COR-L47 (cell line): ENCODE data around the gene SC5D.

Source experiments
- DNase-seq: peaks from one replicate; lab custom pipeline; 2025; lab: John Stamatoyannopoulos, UW

Gene SC5D, protein sequence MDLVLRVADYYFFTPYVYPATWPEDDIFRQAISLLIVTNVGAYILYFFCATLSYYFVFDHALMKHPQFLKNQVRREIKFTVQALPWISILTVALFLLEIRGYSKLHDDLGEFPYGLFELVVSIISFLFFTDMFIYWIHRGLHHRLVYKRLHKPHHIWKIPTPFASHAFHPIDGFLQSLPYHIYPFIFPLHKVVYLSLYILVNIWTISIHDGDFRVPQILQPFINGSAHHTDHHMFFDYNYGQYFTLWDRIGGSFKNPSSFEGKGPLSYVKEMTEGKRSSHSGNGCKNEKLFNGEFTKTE

DNA sequence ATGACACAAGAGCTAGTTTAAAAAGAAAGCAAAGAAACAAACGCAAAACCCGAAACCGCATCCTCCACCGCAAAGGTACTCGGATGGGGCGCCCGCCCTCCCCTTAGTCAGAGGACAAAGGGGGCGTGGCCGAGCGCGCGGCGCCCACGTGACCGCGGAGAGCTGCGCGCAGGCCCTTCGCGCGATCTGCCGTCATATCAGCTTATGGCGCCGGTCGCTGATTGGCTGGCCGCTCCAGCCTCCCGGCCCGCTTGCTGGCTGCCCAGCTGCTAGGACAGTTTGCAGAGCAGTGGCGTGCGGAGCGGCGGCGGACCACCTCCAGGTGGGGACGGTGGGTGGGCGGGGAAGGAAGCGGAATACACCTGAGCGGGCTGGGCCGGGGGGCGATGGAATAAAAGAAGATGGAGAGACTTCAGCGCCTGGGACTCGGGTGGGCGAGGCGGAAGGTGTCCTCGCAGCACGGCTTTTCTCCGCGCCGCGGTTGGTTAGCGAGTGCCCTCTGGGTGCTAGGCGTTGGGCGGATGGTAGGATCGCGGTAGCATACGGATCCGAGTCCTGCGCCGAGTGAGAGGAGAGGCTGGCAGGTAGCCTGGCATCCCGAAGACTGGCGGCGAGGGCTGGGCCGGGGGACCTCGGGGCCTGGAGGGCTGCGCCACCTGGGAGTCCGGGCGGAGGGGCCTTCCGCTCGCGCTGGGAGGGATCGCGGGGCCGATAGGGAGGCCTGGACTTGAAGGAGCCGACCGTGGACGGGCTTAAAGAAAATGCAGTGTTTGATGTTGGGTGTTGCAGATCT, at the start of gene SC5D:
SC5D (plus strand) TSS at position 277 of the 793 bp plus-strand sequence. CDS start 10,605 bp downstream, outside the sequence.
- peak; percentile 95 for DNase-seq

DNA sequence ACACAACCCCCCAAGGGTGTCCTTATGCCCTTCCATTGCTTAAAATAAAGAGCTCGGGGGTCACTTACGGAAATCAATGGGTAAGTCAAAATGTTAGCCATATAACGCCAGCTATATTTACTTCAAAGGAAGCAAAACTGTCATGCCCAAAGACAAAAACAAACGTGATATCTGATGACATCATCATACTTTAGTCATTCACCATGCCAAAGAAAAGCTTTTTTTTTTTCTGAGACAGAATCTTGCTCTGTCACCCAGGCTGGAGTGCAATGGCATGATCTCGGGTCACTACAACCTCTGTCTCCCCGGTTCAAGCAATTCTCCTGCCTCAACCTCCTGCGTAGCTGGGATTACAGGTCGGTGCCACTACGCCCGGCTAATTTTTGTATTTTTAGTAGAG, 47.7 kb upstream of the SC5D start:
- DNase-seq = no peak

DNA sequence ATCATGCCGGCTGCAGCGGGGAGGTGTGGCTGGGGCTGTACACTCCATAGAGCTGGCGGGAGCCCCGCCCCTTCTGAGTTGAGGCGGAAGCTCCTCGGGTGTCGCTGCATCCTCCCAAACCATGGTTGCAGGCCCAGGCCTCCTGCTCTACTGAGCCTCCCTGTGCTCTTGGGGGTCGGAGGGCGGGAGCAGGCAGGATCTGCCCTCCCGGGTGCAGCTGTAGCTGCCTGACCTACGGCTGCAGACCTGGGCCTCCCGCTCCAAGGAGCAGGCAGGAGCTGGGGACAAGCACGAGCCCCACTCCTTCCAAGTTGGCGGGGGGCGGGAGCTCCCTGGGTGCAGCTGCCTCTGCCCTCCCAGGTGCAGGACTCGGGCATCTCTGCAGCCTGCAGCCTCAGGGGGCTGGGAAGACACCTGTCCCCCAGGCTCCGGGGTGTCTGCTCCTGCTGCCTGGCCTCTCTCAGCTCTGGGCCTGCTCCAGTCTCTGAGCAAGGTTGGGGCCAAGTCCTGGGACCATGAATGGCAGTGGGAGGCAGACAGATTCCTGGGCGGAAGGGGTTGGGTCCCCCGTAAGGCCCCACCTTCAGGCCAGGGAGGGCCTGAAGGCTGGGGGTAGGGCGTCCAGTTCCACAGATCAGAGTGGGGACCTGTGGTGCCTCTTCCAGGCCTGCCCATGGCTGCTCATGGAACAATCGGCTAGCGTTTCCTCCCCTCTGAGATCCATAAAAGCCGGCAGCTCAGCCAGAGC, 46.4 kb upstream of the SC5D start:
- no peak for DNase-seq

DNA sequence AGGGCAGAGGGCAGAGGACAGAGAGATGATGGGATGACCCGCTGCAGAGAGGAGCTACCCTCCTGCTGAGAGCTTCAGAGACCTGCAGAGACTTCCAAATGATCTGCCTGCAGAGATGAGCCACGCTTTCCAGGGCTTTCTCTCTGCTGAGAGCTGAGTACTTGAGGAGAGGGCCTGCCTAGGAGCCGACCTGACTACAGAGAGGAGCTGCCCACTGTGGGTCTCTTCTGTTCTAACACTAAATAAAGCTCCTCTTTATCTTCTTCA, 45.9 kb upstream of the SC5D start:
- DNase-seq = no peak

DNA sequence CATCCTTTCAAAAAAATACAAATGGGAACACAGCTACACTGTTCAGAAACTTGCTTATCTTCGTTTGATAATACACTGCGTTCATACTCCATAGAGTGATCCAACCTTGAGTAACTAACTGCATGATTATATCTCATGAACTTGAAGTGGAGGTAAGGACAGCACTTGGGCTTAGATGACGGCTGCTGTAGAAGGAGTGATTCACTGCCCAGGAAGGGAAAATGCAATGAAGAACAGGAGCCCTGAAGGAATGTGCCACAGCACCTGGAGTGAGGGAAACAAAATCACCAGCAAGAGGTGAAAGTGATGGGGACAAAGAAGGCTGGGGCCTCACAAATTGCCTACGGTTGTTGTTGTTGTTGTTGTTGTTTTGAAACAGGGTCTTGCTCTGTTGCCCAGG, 44.1 kb upstream of the SC5D start:
- no peak for DNase-seq

DNA sequence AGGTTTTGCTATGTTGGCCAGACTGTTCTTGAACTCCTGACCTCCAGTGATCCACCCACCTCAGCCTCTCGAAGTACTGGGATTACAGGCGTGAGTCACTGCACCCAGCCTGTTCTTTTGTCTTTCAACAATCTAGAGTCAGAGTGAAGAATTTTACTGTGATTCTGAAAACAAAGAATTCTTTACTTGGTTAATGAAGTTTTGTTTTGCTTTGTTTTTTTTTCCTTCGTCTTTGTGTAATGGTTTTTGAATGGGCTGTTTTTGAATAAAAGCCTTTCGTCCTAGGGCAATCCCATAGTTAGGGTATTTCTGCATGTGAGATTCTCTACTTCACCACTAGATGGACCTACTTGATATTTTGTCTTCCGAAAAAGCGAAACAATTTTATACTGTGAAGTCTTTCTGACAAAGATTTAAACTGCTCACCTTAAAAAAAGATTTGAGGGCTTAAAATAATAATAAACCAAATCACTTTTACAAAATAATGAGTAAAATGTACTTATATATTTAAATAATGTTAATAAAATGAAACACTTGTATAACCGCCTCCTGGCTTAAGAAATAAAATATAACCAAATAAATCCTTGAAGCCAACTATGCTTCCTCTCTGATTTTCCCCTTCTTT, 43.4 kb upstream of the SC5D start:
- DNase-seq = no peak

DNA sequence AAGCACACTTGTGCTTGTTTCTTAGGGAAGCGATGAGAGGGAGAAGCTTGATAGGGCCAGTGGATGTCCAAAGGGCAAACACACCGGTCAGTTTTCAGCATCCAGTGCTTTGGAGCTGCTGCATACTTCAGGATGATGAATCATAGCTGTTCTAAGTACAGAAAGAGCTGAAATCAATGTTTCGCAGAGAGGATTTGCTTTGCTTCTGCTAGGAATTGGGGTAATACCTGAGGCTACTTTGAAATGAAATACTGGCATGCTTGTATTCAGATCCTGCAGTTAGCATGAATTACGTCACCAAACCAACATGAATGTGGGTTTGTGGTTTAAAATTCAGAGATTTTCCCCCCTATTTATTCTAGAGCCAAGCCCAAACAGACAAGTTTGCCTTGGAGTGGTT, 41.7 kb upstream of the SC5D start:
- DNase-seq = no peak

DNA sequence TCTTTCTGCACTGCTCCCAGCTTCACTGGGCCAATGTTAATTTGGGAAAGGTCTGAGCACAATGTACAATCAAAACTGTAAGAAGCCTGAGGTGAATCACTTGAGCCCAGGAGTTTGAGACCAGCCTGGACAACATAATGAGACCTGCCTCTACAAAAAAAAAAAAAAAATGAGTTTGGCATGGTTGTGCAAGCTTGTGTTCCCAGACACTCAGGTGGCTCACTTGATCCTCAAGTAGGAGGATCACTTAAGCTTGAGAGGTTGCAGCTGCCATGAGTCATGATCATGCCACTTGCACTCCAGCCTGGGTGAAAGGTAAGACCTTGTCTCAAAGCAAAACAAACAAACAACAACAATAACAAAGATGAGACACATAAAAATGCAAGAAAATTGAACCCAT, 38.6 kb upstream of the SC5D start:
- DNase-seq = no peak

DNA sequence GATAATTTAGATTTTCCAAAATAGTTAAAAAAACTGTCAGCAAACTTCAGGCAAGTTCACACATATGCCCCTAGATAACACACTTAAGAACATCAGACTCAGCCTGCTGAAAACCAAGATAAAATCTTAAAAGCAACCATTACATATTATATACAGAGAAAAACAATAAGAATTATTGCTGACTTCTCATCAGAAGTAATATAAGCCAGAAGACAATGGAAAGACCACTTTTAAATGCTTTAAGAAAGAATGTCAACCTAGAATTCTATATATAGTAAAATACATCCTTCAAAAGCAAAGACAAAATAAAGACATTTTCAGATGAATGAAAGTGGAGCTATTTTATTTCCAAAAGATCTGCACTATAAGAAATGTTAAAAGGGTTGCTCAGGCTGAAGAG, 37.8 kb upstream of the SC5D start:
- DNase-seq = no peak

DNA sequence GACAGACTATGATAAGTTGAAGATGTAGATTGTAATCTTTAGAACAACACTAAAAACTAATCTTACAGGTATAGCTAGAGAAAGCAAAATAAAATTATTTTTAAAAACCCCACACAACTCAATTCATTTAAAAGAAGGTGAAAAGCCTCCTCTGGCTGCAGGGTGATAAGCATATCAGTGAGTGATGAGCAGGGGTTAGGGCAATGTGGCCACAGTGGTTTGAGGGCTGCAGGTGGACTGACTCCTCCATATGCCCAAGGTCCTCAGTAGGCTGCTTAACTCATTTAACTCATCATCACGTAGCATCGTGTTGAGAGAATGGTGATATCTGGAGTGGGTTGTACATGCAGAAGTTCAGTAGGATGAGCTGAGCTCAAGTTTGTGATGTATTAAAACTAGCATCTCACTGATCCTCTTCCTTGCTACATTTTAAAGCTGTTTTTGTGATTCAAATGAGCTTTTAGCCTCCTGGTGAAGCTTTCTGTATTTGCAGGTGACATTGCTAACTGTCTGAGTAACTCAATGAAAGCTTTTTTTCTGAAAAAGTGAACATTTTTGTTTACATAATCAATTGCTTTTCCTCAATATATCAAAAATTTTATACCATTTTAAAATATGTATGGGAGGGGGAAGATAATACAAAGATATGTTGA, 37.0 kb upstream of the SC5D start:
- DNase-seq = no peak

DNA sequence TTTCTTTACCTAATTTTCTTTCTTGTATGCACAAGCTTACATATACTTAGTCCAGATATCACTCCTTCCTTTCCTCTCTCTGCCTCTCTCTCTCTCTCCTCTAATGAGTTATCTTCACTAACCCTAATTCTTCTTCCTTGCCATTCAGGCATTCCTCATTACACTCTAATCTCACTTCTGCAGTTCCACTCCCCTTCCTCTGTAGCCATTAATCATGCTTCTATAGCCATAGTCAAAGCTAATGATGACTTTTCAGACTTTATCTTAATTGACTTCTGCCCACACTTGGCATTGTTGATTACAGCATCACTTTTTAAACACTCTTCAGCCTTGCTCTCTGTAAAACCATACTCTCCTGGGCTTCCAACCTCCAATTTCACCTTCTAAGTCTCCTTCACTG, 35.3 kb upstream of the SC5D start:
- DNase-seq = no peak

DNA sequence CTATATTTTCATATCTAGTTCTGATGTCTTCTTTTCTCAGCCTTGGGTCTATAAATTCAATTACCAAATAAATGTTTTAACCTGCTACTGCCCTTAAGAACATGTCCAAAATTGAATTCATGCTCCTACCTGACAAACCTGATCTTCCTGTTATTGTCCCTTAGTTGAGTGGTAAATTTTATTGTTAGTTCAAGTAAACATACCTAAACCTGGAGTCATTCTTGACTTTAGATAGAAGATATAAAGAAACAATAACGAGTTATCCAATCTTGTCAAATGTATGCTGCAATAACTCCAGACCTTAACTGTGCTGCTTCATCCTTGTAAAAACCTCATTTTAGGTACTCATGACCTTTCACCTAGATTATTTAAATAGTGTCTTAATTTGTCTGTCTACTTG, 34.6 kb upstream of the SC5D start:
- DNase-seq = no peak

DNA sequence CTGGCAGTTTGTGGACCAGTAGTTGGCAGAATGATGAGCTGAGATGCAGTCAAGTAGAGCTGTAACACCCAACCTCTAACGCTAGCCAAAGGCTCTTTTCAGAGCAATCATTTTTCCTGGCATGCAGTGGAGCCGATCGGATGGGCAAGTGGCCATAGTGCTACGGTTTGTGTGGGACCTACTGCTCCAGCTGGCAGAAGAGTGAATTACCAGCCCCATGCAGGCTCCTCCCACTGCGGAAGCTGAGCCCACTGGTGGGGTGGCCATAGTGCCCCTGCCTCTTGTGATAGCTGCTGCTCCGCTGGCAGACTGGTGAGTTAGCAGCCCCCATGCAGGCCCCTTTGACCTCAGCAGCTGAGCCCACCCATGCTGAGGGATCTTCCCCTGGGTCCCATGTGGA, 27.0 kb upstream of the SC5D start:
- DNase-seq = no peak

DNA sequence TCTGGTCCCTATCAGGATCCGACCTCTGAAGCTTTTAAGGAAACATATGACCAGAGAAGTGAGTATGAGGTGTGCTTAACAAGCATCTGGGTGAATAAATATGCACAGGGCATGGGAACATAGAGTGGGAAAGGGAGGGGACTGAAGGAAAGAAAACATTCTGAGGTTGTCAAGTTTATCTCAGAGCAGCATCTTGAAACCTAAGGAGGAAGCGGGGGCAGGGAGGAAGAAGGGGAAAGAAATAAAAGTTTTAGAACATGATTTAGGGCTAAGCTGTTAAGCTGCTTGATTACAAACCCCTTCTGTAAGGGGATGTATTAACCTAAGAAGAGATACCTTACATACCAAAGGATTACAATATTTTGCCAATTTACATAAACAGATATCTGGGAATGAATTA, 24.0 kb upstream of the SC5D start:
- no peak for DNase-seq

DNA sequence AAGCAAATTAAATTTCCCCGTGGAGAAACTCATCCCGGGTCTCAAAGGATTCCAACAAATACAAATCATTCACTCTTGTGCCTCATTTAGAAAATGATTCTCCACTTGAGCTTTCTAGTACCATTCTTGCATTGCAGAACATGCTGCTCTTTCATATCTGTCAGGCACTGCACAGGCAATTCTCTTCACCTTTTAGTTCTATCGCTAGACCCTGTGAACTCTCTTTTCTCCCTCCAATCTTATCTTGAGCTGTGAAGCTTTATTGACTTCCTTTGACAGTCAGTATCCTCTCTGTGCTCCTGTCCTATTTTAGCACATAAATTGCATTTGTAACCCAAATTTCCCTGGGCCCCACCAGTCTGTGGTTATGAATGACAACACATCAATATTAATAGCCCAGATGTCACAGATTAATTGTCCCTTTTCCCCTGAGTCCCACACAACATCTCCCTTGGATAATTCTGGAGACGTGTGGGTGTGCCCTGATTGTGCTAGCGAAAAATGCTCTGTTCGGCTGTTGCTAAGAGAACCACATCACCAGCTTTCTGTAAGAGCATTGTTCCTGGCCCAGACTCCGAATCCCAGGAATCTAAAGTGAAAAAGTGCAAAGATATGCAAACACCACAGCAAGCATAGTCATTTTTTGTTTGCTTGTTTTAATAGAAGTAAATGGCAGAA, 22.4 kb upstream of the SC5D start:
- no peak for DNase-seq

DNA sequence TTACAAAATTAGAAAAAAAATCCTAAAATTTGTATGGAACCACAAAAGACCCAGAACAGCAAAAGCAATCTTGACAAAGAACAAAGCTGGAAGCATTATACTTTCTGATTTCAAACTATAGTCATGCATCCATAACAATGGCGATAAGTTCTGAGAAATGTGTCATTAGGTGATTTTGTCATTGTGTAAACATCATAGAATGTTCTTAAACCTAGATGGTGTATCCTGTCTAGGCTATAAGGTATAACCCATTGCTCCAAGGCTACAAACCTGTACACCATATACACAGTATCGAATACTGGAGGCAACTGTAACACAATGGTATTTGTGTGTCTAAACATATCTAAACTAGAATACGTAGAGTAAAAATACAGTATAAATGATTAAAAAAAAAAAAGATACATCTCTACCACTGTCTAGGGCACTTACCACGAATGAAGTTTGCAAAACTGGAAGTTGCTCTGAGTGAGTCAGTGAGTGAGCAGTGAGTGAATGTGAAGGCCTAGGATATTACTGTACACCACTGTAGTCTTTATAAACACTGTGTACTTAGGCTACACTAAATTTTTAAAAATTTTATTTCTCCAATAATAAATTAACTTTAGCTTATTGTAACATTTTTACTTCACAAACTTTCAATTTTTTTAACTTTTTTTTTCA, 18.1 kb upstream of the SC5D start:
- no peak for DNase-seq

DNA sequence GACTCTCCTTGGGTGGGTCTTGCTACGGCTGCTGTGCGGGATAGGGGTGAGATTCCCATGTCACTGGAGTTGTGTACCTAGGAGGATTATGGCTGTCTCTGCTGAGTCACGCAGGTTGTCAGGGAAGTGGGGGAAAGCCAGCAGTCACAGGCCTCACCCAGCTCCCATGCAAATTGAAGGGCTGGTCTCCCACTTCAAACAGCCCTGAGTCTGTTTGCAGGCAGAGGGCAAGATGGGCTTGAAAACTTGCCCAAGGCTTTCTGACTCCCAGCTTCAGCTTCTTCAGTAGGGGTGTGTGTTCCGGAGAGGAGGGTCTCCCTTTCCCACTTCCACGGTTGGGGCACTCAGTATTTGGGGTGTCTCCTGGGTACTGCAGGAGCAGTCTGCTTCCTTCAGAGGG, 10.9 kb upstream of the SC5D start:
- no peak for DNase-seq

DNA sequence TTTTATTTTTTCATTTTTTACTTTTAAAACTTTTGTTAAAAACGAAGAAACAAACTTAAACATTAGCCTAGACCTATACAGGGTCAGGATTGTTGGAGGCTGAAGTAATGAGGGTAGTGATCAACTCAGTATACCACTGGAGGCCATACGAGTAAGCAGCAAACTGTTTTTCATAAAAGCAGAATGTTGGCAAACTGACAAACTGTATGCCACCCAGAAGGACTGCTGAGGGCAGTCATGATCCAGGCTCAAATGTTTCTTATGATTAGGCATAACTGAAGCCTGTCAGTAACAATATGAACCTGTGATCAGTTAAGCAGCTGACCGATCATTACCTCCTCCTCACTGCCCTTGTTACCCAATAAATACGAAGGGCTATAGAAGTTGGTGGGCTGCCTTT, 10.2 kb upstream of the SC5D start:
- peak; percentile 10 for DNase-seq

DNA sequence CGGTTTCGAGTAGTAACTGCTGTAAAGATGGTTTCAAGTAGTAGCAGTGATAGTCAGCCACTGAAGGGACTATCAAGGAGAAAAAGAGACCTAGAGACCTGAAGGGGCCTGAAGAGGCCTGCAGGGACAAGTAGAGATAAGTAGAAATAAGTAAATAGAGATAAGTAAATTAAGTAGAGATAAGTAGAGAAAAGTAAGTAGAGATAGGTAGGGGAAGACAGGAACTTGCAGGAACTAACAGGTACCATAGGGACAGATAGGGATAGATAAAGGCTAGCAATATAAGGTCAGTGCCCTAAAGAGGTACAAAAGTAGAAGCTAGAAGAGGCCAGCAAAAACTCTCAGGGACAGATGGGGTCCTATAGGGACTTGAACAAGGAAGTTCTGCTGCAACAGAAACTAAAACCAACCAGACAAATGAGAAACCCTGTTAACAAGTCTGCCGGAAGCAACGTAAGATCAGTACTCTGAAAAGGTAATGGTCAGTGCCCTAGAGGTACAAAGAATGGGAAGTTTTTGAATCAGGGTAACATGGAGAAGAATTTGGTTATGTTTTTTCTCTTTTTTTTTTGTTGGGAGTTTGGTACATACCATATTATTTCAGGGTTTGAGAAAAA, 9.6 kb upstream of the SC5D start:
- DNase-seq = no peak

DNA sequence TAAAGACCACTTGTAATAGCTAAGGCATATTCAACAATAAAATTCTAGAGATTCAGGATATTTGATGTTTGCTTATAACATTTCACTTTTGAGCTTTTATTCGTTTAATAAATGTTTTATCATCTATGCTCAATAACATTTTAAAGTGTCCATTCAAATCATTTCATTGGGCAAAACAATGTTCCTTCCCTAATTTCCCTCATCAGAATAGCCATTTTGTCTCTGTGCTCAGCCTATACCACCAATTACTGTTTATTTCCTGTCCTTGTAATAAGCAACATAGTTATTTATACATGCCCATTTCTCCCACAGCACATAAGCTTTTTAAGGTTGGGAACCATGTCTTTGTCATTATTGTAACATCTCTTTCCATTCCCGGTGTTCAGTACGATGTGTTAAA, 1.3 kb upstream of the SC5D start:
- DNase-seq = no peak
